AG04450 (cell line): Measurements from ENCODE around the gene SUSD3. TPM values are rescaled to one million over a fixed set of nuclear protein-coding genes. Genes with fewer than 3 reads are reported as not detected.
A peak's percentile ranks its signal among the peaks of the same experiment; 100 is the strongest.

Experiments
- CTCF ChIA-PET: fragments of 300-600, 350-600 bp; formaldehyde crosslinking; extraction: SDS; loops from one replicate; lab custom pipeline; 2022; ENCODE audit warnings: antibody characterized with exemption, inconsistent platforms; lab: Charles Lee
- POLR2A ChIA-PET: fragments of 350-600 bp; formaldehyde crosslinking; extraction: SDS; loops from one replicate; lab custom pipeline; 2021; ENCODE audit warnings: antibody characterized with exemption, inconsistent platforms; lab: Yijun Ruan, JAX
- DNase-seq: peaks from one replicate; pipeline ENCODE4 v3.0.0-alpha.2; 2011; ENCODE audit warnings: low read depth, low spot score
- H3K27ac ChIP-seq: one replicate; pipeline ENCODE4 v1.5.1; 2012; ENCODE audit warnings: low read depth, low read length, control low read depth
- H3K27me3 ChIP-seq: one replicate; pipeline ENCODE4 v1.6.0; 2012; ENCODE audit warnings: low read length; ENCODE audit not compliant: control insufficient read depth, insufficient read depth
- H3K4me3 ChIP-seq: 2 replicates; pipeline ENCODE4 v1.5.1; 2011; ENCODE audit warnings: mild to moderate bottlenecking, low read depth, low read length, control low read depth
- H3K9me3 ChIP-seq: 2 replicates; pipeline ENCODE4 v1.5.1; 2012; ENCODE audit warnings: low read length; ENCODE audit not compliant: control insufficient read depth, insufficient read depth
- polyA minus RNA-seq: library from RNA; depleted of rRNA, polyadenylated mRNA; stranded (reverse); fragments of >200 nt; gene quantifications from 2 replicates; pipeline ENCODE4 v1.2.3, GENCODE V29; 2011; rRNA and poly(A)+ RNA removed
- polyA plus RNA-seq: library from polyadenylated mRNA; depleted of rRNA; stranded (reverse); fragments of >200 nt; gene quantifications from 2 replicates; pipeline ENCODE4 v1.2.3, GENCODE V29; 2011; rRNA removed
- TF ChIP-seq, protein P1 (sequence below): IDR thresholded peaks from 2 replicates; pipeline ENCODE4 v1.5.1; 2011; ENCODE audit warnings: low read depth, low read length, control low read depth, inconsistent platforms

SUSD3 gene
- polyA plus RNA-seq (1.4 and 1.8 TPM in 2 replicates), polyA minus RNA-seq (0.78 and 1.1 TPM in 2 replicates)

DNA sequence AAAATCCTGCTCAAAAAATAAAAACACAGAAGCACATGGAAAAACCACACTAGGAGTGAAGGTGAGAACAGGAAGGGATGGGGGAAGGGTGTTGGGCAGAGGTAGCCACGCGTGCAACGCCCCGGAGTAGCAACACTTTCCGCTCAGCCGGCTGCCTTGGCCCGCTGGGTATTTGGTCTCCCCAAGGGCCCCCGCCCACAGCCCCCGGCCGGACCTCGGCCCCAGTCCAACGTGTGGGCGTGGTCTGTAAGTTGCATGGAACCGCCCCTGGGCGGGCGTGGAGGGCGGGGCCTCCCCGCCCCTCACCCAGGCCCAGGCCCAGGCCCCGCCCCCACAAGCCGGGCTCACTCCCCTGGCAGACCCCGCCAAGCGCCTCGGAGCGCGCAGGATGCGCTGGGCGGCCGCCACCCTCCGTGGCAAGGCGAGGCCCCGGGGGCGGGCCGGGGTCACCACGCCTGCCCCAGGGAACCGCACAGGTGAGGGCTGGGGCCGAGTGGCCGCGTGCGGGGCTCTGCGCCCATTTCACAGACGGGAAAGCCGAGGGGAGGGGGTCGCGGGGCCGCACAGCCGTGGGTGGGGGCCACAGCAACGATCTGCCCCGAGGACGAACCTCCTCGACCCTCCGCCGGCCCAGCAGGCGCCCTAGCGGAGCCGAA, at the start of gene SUSD3:
SUSD3 (plus strand) TSS at position 347 of the 656 bp plus-strand sequence; CDS start at position 389, 42 bp downstream.
- CTCF ChIA-PET = no interaction called here
- Histone ChIP-seq H3K4me3 (peak within 1 kb of the TSS; percentile 44), H3K27me3 (peaks cover 12% of the 10 kb centered on the region), H3K27ac (no peak within 1 kb of the TSS), H3K9me3 (no peaks in the 10 kb centered on the region)
- DNase-seq = no peak
- POLR2A ChIA-PET = no interaction called here
- TF ChIP-seq, protein P1, sequence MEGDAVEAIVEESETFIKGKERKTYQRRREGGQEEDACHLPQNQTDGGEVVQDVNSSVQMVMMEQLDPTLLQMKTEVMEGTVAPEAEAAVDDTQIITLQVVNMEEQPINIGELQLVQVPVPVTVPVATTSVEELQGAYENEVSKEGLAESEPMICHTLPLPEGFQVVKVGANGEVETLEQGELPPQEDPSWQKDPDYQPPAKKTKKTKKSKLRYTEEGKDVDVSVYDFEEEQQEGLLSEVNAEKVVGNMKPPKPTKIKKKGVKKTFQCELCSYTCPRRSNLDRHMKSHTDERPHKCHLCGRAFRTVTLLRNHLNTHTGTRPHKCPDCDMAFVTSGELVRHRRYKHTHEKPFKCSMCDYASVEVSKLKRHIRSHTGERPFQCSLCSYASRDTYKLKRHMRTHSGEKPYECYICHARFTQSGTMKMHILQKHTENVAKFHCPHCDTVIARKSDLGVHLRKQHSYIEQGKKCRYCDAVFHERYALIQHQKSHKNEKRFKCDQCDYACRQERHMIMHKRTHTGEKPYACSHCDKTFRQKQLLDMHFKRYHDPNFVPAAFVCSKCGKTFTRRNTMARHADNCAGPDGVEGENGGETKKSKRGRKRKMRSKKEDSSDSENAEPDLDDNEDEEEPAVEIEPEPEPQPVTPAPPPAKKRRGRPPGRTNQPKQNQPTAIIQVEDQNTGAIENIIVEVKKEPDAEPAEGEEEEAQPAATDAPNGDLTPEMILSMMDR = no peak

DNA sequence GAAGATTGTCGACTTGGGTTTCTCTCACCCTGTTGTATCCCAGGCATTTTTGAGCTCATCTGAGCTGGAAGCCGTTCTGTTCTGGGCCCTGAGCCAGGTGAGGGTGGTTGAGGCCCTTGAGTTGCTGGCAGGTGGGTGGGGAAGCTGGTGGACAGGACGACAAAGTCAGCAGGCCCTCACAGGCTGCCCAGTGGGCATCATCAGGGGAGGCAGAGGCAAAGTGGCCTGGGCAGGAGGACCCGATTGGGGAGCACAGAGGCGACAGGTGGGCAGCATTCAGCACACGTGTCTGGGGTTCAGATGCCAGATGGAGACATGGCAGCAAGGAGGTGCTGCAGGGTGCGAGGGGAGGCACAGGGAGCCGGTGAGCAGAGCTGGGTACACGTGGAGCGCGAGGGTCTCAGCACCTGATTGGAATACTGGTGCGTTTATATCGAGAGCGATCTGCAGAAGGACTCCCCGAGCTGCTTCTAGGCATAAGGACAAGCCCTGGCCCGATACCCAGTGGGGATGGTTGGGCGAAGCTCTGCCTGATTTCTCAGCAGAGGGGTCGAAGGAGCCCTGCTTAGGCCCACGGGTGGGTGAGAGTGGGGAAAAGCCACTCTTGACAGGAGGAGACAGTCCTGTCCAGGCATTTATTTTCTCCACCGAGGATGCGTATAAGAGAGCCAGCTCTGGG, 49.0 kb upstream of the SUSD3 start:
- ChIA-PET CTCF (no interaction called here), POLR2A (no interaction called here)
- H3K9me3 ChIP-seq = no peaks in the 10 kb centered on the region
- TF ChIP-seq, protein P1 = no peak
- no peak for DNase-seq
- peaks cover 2% of the 10 kb centered on the region for H3K27me3 ChIP-seq
- H3K4me3 ChIP-seq = no peak overlapping the region
- H3K27ac ChIP-seq = no peak overlapping the region

DNA sequence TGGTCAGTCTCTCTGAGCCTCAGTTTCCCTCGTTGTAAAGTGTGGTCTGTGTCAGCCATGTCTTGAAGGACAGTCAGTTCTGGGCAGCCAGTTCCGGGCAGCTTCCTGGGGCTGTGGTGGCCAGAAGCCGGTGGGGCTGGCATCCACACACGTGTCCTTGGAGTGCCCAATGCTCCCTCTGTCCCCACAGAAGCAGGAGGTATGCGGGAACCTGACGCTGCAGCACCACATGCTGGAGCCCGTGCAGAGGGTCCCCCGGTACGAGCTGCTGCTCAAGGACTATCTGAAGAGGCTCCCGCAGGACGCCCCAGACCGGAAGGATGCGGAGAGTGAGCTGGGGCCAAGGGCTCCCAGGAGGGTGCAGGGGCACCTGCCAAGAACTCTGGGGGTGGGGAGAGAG, 48.4 kb upstream of the SUSD3 start:
- no peak for DNase-seq
- ChIA-PET CTCF (interaction anchor here (0.9 kb wide), 1 partner anchor 99 kb away, joined by 3 read pairs; no protein-coding TSS in a partner anchor), POLR2A (no interaction called here)
- H3K4me3 ChIP-seq = no peak overlapping the region
- H3K27me3 ChIP-seq = peaks cover 2% of the 10 kb centered on the region
- no peaks in the 10 kb centered on the region for H3K9me3 ChIP-seq
- H3K27ac ChIP-seq = no peak overlapping the region
- TF ChIP-seq, protein P1 = no peak

DNA sequence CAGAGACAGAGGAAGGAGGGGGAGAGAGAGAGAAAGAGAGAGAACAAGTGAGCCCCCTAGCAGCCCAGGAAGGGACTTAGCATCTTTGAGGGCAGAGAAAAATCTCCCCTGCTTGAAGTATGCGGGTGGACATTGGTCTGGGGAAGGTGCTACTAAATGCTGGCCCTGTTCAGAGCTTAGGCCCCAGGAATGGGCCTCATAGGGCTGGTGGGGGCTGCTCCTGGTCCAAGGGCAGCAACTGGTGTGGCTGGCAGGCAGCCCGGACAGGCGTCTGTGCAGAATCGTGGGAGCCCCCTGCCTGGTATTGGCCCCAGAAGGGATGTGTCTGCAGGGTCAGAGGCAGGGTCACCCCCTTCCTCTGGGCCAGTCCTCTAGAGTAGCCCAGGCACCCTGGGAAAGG, 47.8 kb upstream of the SUSD3 start:
- H3K27me3 ChIP-seq = peaks cover 2% of the 10 kb centered on the region
- POLR2A ChIA-PET = no interaction called here
- DNase-seq = no peak
- H3K27ac ChIP-seq = no peak overlapping the region
- CTCF ChIA-PET = interaction anchor here (0.9 kb wide), 1 partner anchor 98 kb away, joined by 3 read pairs; no protein-coding TSS in a partner anchor
- no peak overlapping the region for H3K4me3 ChIP-seq
- no peaks in the 10 kb centered on the region for H3K9me3 ChIP-seq
- TF ChIP-seq, protein P1 = no peak

DNA sequence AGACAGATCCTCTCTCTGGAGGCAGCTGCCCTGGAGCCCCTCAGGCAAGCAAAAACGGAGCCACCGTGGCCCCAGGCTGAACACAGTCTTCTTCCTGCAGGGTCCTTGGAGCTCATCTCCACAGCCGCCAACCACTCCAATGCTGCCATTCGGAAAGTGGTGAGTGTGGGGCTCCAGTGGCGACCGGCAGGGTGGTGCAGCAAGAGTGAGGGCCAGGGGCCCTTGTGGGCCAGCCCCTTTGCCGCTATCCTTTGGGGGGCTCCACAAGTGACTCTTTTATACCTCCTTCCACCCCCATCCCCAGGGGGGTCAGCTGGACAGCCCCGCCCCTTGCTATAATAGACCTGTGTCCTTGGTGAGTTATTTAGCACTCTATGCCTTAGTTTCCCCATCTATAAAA, 47.4 kb upstream of the SUSD3 start:
- ChIA-PET CTCF (interaction anchor here (0.9 kb wide), 1 partner anchor 98 kb away, joined by 3 read pairs; no protein-coding TSS in a partner anchor), POLR2A (no interaction called here)
- TF ChIP-seq, protein P1 = no peak
- H3K27me3 ChIP-seq = peaks cover 2% of the 10 kb centered on the region
- H3K4me3 ChIP-seq = no peak overlapping the region
- no peaks in the 10 kb centered on the region for H3K9me3 ChIP-seq
- DNase-seq = no peak
- H3K27ac ChIP-seq = no peak overlapping the region
